Measurements from ENCODE around the gene ADCK2.
"Not testable (repeated sequence)": the region's sequence is repeated elsewhere in the genome, so short reads cannot be mapped to it uniquely, and the experiment has no call there.

DNA sequence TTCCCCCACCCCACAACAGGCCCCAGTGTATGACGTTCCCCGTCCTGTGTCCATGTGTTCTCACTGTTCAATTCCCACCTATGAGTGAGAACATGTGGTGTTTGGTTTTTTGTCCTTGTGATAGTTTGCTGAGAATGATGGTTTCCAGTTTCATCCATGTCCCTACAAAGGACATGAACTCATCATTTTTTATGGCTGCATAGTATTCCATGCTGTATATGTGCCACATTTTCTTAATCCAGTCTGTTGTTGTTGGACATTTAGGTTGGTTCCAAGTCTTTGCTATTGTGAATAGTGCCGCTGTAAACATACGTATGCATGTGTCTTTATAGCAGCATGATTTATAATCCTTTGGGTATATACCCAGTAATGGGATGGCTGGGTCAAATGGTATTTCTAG is 36.0 kb downstream of the ADCK2 start:
- TF ChIP-seq POLR2AphosphoS5 (IDR thresholded peaks at IDR 0.05; ENCODE audit: borderline replicate concordance, low read depth, low read length); EZH2 (IDR thresholded peaks at IDR 0.05); FOXP2 (optimal IDR thresholded peaks at IDR 0.05; ENCODE audit: control extremely low read depth, extremely low read length, insufficient read depth): not testable (repeated sequence)
